Neural progenitor cell (in vitro differentiated cells): ENCODE data around the gene BPIFB2. TPM values are rescaled to one million over a fixed set of nuclear protein-coding genes. Genes with fewer than 3 reads are reported as not detected.

Source experiments
- DNase-seq: peaks from one replicate; pipeline ENCODE4 v3.0.0-alpha.2; 2016; ENCODE audit warnings: low spot score
- H2AFZ ChIP-seq: fragments of 200-600 bp; sonication (generic); replicated peaks from 2 replicates; pipeline ENCODE4 v1.6.1; 2016; ENCODE audit warnings: antibody characterized with exemption
- H3F3A ChIP-seq: fragments of 200-600 bp; sonication (generic); 2 replicates; pipeline ENCODE4 v1.6.1; 2016; ENCODE audit warnings: antibody characterized with exemption, low read depth
- H3K27ac ChIP-seq: fragments of 200-600 bp; sonication (generic); 2 replicates; pipeline ENCODE4 v1.5.1; 2016; ENCODE audit warnings: mild to moderate bottlenecking
- H3K27me3 ChIP-seq: fragments of 200-600 bp; sonication (generic); 2 replicates; pipeline ENCODE4 v1.6.1; 2016; ENCODE audit warnings: mild to moderate bottlenecking, moderate library complexity
- H3K36me3 ChIP-seq: fragments of 200-600 bp; sonication (generic); 2 replicates; pipeline ENCODE4 v1.5.1; 2016
- H3K4me1 ChIP-seq: fragments of 200-600 bp; sonication (generic); 2 replicates; pipeline ENCODE4 v1.6.1; 2016; ENCODE audit warnings: mixed run types
- H3K4me2 ChIP-seq: fragments of 200-600 bp; sonication (generic); 2 replicates; pipeline ENCODE4 v1.6.1; 2016
- H3K4me3 ChIP-seq: fragments of 200-600 bp; sonication (generic); 2 replicates; pipeline ENCODE4 v1.5.1; 2016
- H3K79me2 ChIP-seq: fragments of 200-600 bp; sonication (generic); 2 replicates; pipeline ENCODE4 v1.6.1; 2016; ENCODE audit warnings: low read depth
- H3K9ac ChIP-seq: fragments of 200-600 bp; sonication (generic); 2 replicates; pipeline ENCODE4 v1.6.1; 2016
- H3K9me3 ChIP-seq: fragments of 200-600 bp; sonication (generic); 2 replicates; pipeline ENCODE4 v1.5.1; 2016; ENCODE audit warnings: low read depth
- H4K20me1 ChIP-seq: fragments of 200-600 bp; sonication (generic); 2 replicates; pipeline ENCODE4 v1.6.1; 2016; ENCODE audit warnings: low read depth
- H3K27ac Mint-ChIP-seq: 3 replicates; pipeline ENCODE4 v1.8.0; 2021; ENCODE audit warnings: mixed read lengths
- H3K27me3 Mint-ChIP-seq: 2 replicates; pipeline ENCODE4 v1.8.0; 2022; ENCODE audit warnings: low read depth, mild to moderate bottlenecking, inconsistent platforms, moderate library complexity, mixed read lengths; ENCODE audit not compliant: insufficient read depth
- H3K36me3 Mint-ChIP-seq: 3 replicates; pipeline ENCODE4 v1.8.0; 2021; ENCODE audit warnings: mixed read lengths
- H3K4me1 Mint-ChIP-seq: 3 replicates; pipeline ENCODE4 v1.8.0; 2021; ENCODE audit warnings: mixed read lengths
- H3K4me3 Mint-ChIP-seq: 3 replicates; pipeline ENCODE4 v1.8.0; 2021; ENCODE audit warnings: mild to moderate bottlenecking, moderate library complexity, mixed read lengths
- H3K9me3 Mint-ChIP-seq: 3 replicates; pipeline ENCODE4 v1.8.0; 2020; ENCODE audit warnings: mixed read lengths
- EZH2 ChIP-seq: fragments of 200-600 bp; sonication (generic); IDR thresholded peaks from 2 replicates; pipeline ENCODE4 v1.6.1; 2017; ENCODE audit warnings: antibody characterized with exemption, mild to moderate bottlenecking, moderate library complexity
- EZH2phosphoT487 ChIP-seq: fragments of 200-600 bp; sonication (generic); IDR thresholded peaks from 2 replicates; pipeline ENCODE4 v1.6.1; 2017; ENCODE audit warnings: antibody characterized with exemption
- total RNA-seq: library from RNA; depleted of rRNA; stranded (reverse); fragments of >200 nt; gene quantifications from 2 replicates; pipeline ENCODE4 v1.2.3, GENCODE V29; 2015; ENCODE audit warnings: low replicate concordance
- TF ChIP-seq, protein P1 (sequence below): fragments of 200-600 bp; sonication (generic); IDR thresholded peaks from 2 replicates; pipeline ENCODE4 v1.5.1; 2017; ENCODE audit warnings: antibody characterized with exemption, mild to moderate bottlenecking

The BPIFB2 gene
- total RNA-seq, 1 donor from 2014 or later = not detected

DNA sequence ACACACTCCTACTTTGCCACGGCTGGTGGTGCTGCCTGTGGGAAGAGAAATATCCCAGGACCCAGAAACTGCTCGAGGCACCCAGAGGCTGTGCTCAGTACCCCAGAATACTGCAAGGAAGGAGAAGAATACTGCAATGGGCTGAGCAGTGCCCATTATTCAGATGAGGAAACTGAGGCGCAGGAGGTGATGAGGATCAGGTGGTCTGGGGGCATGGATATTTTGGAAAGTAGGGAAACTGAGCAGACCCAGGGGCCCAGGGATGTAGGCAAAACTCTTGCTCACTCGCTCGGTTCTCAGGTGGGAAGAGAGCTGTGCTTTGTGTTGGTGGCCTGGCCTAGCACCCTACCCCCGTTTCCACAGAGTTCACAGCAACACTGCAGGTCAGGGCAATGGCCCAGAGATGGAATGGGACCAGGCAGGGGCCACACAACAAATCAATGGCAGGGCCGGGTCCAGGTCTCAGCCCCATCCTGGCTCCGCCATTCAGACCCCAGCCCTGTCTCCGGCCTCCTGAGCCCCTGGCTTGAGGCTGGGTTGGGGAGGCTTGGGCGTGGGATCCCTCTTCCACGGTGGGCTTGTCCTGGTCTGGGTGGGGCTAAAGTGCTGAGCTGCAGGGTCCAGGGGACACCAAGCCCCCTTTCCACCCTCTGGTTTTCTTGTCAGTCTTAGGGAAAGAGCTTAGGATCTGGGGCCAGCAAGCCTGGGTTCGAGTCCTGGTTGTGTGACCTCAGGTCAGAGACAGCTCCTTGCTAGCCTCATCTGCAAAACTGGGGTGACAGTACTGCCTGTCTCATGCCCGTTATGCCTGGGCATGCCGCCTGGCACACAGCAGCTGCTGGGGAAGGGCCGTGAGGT lies 37.2 kb upstream of the BPIFB2 start:
- H3K36me3 Mint-ChIP-seq = no peaks in the 10 kb centered on the region
- H3K9me3 Mint-ChIP-seq = no peaks in the 10 kb centered on the region
- H3K79me2 ChIP-seq = no peaks in the 10 kb centered on the region
- no peak overlapping the region for H3K27ac ChIP-seq
- TF ChIP-seq EZH2 = no peak
- H3K4me1 Mint-ChIP-seq = peaks cover 23% of the 10 kb centered on the region
- H3K4me2 ChIP-seq = no peak overlapping the region
- H3K4me3 ChIP-seq = no peak overlapping the region
- DNase-seq = no peak
- no peaks in the 10 kb centered on the region for H3K9me3 ChIP-seq
- H3K4me1 ChIP-seq = peaks cover 19% of the 10 kb centered on the region
- H3K36me3 ChIP-seq = no peaks in the 10 kb centered on the region
- no peak overlapping the region for H3K9ac ChIP-seq
- no peaks in the 10 kb centered on the region for H4K20me1 ChIP-seq
- peak overlapping the region; percentile 69 for H3K27ac Mint-ChIP-seq
- H2AFZ ChIP-seq = no peak overlapping the region
- no peak overlapping the region for H3K4me3 Mint-ChIP-seq
- no peaks in the 10 kb centered on the region for H3K27me3 ChIP-seq
- peaks cover 10% of the 10 kb centered on the region for H3F3A ChIP-seq
- peaks cover 11% of the 10 kb centered on the region for H3K27me3 Mint-ChIP-seq

DNA sequence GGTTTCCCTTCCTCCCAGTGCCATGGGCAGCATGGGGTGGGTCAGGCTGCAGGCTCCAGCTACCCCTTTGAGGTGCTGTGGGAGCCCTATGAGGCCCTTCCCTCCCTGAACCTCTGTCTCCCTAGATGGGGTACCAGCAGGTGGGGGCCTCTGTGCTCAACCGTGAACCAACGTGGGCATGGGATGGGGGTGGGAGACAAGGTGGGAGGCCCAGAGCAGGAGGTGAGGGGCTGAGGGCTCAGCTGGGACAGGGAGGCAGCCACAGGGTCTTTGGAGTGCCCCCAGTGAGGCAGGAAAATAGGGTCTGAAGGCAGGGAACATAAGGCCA lies 36.6 kb upstream of the BPIFB2 start:
- Histone ChIP-seq H3K9ac (no peak overlapping the region), H3K4me2 (no peak overlapping the region), H2AFZ (peak overlapping the region; percentile 89), H3F3A (peaks cover 10% of the 10 kb centered on the region), H3K36me3 (no peaks in the 10 kb centered on the region), H3K9me3 (no peaks in the 10 kb centered on the region), H3K79me2 (no peaks in the 10 kb centered on the region), H3K27me3 (no peaks in the 10 kb centered on the region), H3K27ac (no peak overlapping the region), H3K4me3 (no peak overlapping the region), H4K20me1 (no peaks in the 10 kb centered on the region), H3K4me1 (peaks cover 19% of the 10 kb centered on the region)
- Mint-ChIP-seq H3K36me3 (no peaks in the 10 kb centered on the region), H3K9me3 (no peaks in the 10 kb centered on the region), H3K4me1 (peaks cover 23% of the 10 kb centered on the region), H3K4me3 (no peak overlapping the region), H3K27ac (peak overlapping the region; percentile 93), H3K27me3 (peaks cover 11% of the 10 kb centered on the region)
- TF ChIP-seq, protein P1, sequence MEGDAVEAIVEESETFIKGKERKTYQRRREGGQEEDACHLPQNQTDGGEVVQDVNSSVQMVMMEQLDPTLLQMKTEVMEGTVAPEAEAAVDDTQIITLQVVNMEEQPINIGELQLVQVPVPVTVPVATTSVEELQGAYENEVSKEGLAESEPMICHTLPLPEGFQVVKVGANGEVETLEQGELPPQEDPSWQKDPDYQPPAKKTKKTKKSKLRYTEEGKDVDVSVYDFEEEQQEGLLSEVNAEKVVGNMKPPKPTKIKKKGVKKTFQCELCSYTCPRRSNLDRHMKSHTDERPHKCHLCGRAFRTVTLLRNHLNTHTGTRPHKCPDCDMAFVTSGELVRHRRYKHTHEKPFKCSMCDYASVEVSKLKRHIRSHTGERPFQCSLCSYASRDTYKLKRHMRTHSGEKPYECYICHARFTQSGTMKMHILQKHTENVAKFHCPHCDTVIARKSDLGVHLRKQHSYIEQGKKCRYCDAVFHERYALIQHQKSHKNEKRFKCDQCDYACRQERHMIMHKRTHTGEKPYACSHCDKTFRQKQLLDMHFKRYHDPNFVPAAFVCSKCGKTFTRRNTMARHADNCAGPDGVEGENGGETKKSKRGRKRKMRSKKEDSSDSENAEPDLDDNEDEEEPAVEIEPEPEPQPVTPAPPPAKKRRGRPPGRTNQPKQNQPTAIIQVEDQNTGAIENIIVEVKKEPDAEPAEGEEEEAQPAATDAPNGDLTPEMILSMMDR = no peak
- no peak for TF ChIP-seq EZH2
- no peak for TF ChIP-seq EZH2phosphoT487
- DNase-seq = no peak

DNA sequence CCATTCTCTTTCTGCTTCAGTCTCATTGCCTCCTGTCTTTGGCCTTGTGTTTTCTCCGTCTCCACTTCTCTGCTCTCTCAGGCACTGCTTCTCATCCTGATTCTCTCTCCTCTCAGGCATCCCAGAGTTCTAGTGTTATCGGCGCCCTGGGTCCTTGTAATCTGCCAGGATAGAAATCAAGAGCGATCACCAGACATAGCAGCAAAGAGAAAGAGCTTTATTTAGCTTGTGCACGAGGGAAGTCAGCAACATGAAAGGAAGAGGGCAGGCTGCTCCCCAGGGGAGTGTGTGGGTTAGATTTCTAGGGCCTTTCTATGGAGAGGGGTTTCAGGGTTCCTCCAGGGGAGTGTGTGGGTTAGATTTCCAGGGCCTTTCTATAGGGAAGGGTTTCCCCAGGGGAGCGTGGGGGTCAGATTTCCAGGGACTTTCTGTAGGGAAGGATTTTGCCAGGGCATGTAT lies 35.8 kb upstream of the BPIFB2 start:
- Mint-ChIP-seq H3K9me3 (no peaks in the 10 kb centered on the region), H3K4me1 (peaks cover 29% of the 10 kb centered on the region), H3K27ac (no peak overlapping the region), H3K36me3 (no peaks in the 10 kb centered on the region), H3K4me3 (no peak overlapping the region), H3K27me3 (peaks cover 11% of the 10 kb centered on the region)
- Histone ChIP-seq H3K27ac (peak overlapping the region; percentile 35), H3K79me2 (no peaks in the 10 kb centered on the region), H3K4me3 (no peak overlapping the region), H2AFZ (peak overlapping the region; percentile 89), H3K36me3 (no peaks in the 10 kb centered on the region), H3K9ac (no peak overlapping the region), H3K4me1 (peaks cover 19% of the 10 kb centered on the region), H3K4me2 (peak overlapping the region; percentile 49), H3K9me3 (no peaks in the 10 kb centered on the region), H3F3A (peaks cover 10% of the 10 kb centered on the region), H3K27me3 (no peaks in the 10 kb centered on the region), H4K20me1 (no peaks in the 10 kb centered on the region)
- TF ChIP-seq, protein P1 = no peak
- TF ChIP-seq EZH2 (no peak), EZH2phosphoT487 (no peak)
- DNase-seq = peak; percentile 26
